K562 (cell line): ENCODE data around the gene TMEFF2.

Experiments used
- POLR2A ChIP-seq: fragments of 450-650 bp; conservative IDR thresholded peaks from 2 replicates; pipeline ENCODE4 v1.6.1; 2016
- SREBF1 ChIP-seq: fragments of 150-350 bp; IDR thresholded peaks from 2 replicates; pipeline ENCODE4 v1.6.1; 2014; ENCODE audit warnings: antibody characterized with exemption, low read depth, low read length, borderline replicate concordance
- TF ChIP-seq, protein P1 (sequence below): fragments of 150-350 bp; conservative IDR thresholded peaks from 2 replicates; pipeline ENCODE4 v1.6.1; 2014; ENCODE audit warnings: low read length
- TF ChIP-seq, protein P2 (sequence below), 3 experiments: IDR thresholded peaks in 2 of 3; conservative IDR thresholded peaks in 1 of 3; 2 replicates each; pipeline ENCODE4 v1.5.1; 2011 to 2012; ENCODE audit warnings: low read length in 3 of 3, mild to moderate bottlenecking in 3 of 3, control low read depth in 2 of 3, improper control_type of control experiment in 1 of 3, inconsistent platforms in 1 of 3, low read depth in 1 of 3, mixed read lengths in 1 of 3, moderate library complexity in 1 of 3; ENCODE audit not compliant: insufficient read depth in 2 of 3
- TF ChIP-seq, protein P3 (sequence below): fragments of 450-650 bp; IDR thresholded peaks from 2 replicates; pipeline ENCODE4 v1.7.1; 2018; ENCODE audit warnings: mild to moderate bottlenecking, low read depth; ENCODE audit not compliant: partially characterized antibody

- TF ChIP-seq, protein P1, sequence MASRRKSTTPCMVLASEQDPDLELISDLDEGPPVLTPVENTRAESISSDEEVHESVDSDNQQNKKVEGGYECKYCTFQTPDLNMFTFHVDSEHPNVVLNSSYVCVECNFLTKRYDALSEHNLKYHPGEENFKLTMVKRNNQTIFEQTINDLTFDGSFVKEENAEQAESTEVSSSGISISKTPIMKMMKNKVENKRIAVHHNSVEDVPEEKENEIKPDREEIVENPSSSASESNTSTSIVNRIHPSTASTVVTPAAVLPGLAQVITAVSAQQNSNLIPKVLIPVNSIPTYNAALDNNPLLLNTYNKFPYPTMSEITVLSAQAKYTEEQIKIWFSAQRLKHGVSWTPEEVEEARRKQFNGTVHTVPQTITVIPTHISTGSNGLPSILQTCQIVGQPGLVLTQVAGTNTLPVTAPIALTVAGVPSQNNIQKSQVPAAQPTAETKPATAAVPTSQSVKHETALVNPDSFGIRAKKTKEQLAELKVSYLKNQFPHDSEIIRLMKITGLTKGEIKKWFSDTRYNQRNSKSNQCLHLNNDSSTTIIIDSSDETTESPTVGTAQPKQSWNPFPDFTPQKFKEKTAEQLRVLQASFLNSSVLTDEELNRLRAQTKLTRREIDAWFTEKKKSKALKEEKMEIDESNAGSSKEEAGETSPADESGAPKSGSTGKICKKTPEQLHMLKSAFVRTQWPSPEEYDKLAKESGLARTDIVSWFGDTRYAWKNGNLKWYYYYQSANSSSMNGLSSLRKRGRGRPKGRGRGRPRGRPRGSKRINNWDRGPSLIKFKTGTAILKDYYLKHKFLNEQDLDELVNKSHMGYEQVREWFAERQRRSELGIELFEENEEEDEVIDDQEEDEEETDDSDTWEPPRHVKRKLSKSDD, result no peak
- TF ChIP-seq POLR2A (no peak), SREBF1 (no peak)
- TF ChIP-seq, protein P2, sequence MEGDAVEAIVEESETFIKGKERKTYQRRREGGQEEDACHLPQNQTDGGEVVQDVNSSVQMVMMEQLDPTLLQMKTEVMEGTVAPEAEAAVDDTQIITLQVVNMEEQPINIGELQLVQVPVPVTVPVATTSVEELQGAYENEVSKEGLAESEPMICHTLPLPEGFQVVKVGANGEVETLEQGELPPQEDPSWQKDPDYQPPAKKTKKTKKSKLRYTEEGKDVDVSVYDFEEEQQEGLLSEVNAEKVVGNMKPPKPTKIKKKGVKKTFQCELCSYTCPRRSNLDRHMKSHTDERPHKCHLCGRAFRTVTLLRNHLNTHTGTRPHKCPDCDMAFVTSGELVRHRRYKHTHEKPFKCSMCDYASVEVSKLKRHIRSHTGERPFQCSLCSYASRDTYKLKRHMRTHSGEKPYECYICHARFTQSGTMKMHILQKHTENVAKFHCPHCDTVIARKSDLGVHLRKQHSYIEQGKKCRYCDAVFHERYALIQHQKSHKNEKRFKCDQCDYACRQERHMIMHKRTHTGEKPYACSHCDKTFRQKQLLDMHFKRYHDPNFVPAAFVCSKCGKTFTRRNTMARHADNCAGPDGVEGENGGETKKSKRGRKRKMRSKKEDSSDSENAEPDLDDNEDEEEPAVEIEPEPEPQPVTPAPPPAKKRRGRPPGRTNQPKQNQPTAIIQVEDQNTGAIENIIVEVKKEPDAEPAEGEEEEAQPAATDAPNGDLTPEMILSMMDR (IDR thresholded peaks at IDR 0.05 in 2 of 3, conservative IDR thresholded peaks at IDR 0.05 in 1 of 3; ENCODE audit: insufficient read depth in 2 of 3, low read depth in 1 of 3, low read length in 3 of 3), result no peak
- TF ChIP-seq, protein P3, sequence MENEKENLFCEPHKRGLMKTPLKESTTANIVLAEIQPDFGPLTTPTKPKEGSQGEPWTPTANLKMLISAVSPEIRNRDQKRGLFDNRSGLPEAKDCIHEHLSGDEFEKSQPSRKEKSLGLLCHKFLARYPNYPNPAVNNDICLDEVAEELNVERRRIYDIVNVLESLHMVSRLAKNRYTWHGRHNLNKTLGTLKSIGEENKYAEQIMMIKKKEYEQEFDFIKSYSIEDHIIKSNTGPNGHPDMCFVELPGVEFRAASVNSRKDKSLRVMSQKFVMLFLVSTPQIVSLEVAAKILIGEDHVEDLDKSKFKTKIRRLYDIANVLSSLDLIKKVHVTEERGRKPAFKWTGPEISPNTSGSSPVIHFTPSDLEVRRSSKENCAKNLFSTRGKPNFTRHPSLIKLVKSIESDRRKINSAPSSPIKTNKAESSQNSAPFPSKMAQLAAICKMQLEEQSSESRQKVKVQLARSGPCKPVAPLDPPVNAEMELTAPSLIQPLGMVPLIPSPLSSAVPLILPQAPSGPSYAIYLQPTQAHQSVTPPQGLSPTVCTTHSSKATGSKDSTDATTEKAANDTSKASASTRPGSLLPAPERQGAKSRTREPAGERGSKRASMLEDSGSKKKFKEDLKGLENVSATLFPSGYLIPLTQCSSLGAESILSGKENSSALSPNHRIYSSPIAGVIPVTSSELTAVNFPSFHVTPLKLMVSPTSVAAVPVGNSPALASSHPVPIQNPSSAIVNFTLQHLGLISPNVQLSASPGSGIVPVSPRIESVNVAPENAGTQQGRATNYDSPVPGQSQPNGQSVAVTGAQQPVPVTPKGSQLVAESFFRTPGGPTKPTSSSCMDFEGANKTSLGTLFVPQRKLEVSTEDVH, result no peak
Measured at GRCh38 chr2:191981706-191982105, 213.0 kb downstream of the TMEFF2 start.
